ENCODE results near the gene XDH. TPM values are rescaled to one million over a fixed set of nuclear protein-coding genes. Genes with fewer than 3 reads are reported as not detected.
A peak's percentile ranks its signal among the peaks of the same experiment; 100 is the strongest.

Gene XDH
- polyA plus RNA-seq, 1 donor, result 138 TPM

DNA sequence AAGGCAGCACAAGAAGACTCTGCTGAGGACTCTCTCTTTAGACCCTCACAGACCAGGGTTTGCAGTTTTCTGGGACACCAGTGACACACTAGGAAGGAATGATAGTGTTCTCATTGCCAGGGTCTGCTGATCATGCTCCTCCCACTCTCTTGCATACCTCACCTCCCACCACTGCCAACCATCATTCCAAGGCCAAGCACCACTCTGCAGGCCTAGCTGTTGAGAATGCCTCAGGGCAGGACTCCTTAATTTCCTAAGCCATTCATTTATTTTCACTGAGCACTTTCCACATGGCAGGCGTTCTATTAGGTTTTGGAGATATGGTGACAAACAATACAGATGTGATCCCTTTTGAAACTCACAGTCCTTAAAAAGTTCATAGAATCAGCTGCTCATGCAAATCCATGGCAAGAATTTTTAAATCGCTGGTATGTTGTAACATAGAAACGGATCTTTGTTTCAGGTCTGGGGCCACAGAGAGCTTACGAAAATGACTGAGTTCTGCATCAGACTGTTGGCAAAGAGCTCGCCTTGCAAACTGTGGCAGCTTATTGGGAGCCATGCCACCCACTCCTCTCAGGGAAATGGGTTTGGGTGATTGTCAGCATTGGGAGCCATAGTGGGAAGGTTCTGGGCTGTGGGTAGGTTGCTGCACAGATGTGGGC is 78.5 kb downstream of the XDH start:
- no peaks in the 10 kb centered on the region for H3K9me3 ChIP-seq (ENCODE audit: control insufficient read depth, low read depth, low read length)
- H3K4me3 ChIP-seq (ENCODE audit: low read length), result no peak overlapping the region
- no peak overlapping the region for H3K27ac ChIP-seq (ENCODE audit: low read length)
- H3K36me3 ChIP-seq (ENCODE audit: control insufficient read depth, insufficient read depth, low read length), result peaks cover 43% of the 10 kb centered on the region
- H3K27me3 ChIP-seq (ENCODE audit: control insufficient read depth, insufficient read depth, low read length), result no peaks in the 10 kb centered on the region
- H3K4me1 ChIP-seq (ENCODE audit: control insufficient read depth, insufficient read depth, low read length), result peaks cover 6% of the 10 kb centered on the region
- no peak for DNase-seq
- 80% methylated on average over 1 of the region's 5 CpGs for WGBS (ENCODE audit: insufficient coverage, low lambda C conversion rate)

DNA sequence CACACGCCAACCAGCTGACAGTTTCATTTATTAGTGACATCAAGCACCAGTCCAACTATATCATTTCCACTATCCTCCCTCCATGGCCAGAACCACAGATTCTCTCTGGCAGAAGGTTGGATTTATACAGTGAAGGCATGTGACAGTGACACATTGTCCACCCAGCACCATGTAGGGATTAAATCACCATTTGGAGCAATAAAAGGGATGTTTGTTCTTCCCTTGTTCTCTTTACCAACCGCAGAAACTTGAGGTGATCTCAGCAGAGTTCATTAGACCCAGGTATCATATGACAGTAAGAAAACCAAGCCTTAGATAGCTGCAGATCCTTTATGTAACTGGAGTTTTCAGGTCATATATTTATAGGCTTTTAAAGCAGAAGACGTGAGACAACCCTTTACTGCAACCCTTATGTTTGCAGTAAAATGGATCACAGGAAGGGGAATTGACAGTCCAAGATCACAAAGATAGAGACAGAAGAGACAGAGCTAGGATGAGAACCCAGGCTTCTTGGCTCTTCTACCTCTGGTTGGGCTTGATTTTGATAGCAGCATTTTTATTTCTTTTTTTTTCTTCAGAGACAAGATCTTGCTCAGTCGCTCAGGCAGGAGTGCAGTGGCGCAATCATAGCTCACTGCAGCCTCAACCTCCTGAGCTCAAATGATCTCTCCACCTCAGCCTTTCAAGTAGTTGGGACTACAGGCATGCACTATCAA is 80.1 kb downstream of the XDH start:
- WGBS (ENCODE audit: insufficient coverage, low lambda C conversion rate), result no CpG with 5 or more reads among the region's 5 CpGs
- Histone ChIP-seq H3K27me3 (ENCODE audit: control insufficient read depth, insufficient read depth, low read length) (no peaks in the 10 kb centered on the region), H3K9me3 (ENCODE audit: control insufficient read depth, low read depth, low read length) (no peaks in the 10 kb centered on the region), H3K4me1 (ENCODE audit: control insufficient read depth, insufficient read depth, low read length) (peaks cover 8% of the 10 kb centered on the region), H3K27ac (ENCODE audit: low read length) (peak overlapping the region; percentile 65), H3K4me3 (ENCODE audit: low read length) (no peak overlapping the region), H3K36me3 (ENCODE audit: control insufficient read depth, insufficient read depth, low read length) (peaks cover 27% of the 10 kb centered on the region)
- DNase-seq, result peak; percentile 40 to 75

DNA sequence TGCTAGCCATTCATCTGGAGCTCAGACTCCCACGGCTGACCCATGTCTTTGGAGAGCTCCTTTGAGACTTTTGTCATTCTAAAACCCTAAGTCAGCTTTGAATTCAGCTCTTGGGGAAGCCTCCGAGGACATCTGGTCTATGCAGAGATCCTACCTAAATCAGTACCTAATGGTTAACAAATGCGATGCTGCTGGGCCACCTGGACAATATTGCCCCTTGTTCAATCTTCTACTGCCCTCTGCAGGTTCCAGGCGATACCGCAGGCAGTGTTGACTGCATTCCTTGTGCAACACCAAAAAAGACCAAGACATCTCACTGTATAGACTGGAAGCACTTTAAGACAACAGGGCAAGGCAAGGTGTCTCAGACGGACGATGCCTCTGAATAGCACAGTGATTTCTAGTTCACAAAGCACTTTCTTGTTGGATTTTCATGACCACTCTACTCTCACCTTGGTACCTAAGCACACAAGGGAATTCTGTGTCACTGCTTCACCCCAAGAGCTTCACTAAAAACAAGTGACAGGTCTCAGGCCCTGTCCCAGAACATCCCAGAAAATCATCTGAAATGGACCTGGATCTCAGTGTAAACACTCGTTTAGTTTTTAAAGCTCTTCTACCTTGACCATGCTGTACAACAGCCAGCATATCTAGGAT is 80.9 kb downstream of the XDH start:
- H3K9me3 ChIP-seq (ENCODE audit: control insufficient read depth, low read depth, low read length), result no peaks in the 10 kb centered on the region
- no peaks in the 10 kb centered on the region for H3K27me3 ChIP-seq (ENCODE audit: control insufficient read depth, insufficient read depth, low read length)
- H3K36me3 ChIP-seq (ENCODE audit: control insufficient read depth, insufficient read depth, low read length), result peaks cover 20% of the 10 kb centered on the region
- H3K4me3 ChIP-seq (ENCODE audit: low read length), result no peak overlapping the region
- peaks cover 12% of the 10 kb centered on the region for H3K4me1 ChIP-seq (ENCODE audit: control insufficient read depth, insufficient read depth, low read length)
- peak; percentile 67 to 68 for DNase-seq
- WGBS (ENCODE audit: insufficient coverage, low lambda C conversion rate), result no CpG with 5 or more reads among the region's 8 CpGs
- H3K27ac ChIP-seq (ENCODE audit: low read length), result peak overlapping the region; percentile 65

DNA sequence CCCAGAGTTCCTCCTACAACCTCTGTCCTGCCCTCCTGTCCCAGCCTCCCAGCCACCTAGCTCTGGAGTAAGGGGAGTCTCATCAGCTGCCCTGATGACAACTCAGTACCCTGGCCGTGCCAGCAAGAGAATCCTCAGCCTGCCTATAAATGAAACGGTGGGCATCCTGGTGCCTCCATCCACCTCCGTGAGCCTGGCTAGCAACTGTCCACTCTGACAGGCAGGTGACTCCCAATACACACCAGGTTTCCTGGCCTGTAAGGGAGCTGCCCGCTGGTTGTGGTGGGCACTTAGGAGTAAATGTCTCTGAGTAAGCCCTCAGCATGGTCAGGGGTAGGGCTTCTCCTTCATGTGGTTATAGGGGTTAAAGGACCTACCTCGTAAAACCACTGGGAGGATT is 81.5 kb downstream of the XDH start:
- no peaks in the 10 kb centered on the region for H3K9me3 ChIP-seq (ENCODE audit: control insufficient read depth, low read depth, low read length)
- H3K4me3 ChIP-seq (ENCODE audit: low read length), result no peak overlapping the region
- no CpG with 5 or more reads among the region's 5 CpGs for WGBS (ENCODE audit: insufficient coverage, low lambda C conversion rate)

DNA sequence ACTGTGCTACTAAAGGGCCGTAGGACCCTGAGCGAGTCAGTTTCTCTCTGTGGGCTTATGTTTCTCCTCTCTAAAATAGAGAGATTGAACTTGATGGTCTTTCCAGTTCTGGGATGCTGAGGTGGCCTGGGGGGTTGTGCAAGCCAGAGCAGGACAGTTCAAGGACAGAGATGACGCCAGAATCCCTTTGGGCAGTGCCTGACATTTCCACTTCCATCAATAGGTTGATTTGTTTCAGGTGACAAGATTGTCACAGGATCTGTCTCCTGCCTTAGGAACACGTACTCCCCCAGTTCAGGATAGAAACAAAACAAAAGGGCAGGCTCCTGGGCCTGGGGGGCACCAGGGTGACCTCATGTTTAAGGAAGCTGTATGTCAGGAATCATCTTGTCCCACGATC is 82.0 kb downstream of the XDH start:
- H3K9me3 ChIP-seq (ENCODE audit: control insufficient read depth, low read depth, low read length), result no peaks in the 10 kb centered on the region
- no CpG with 5 or more reads among the region's 5 CpGs for WGBS (ENCODE audit: insufficient coverage, low lambda C conversion rate)
- no peak for DNase-seq
- H3K4me1 ChIP-seq (ENCODE audit: control insufficient read depth, insufficient read depth, low read length), result peaks cover 12% of the 10 kb centered on the region
- no peak overlapping the region for H3K4me3 ChIP-seq (ENCODE audit: low read length)
- no peak overlapping the region for H3K27ac ChIP-seq (ENCODE audit: low read length)
- H3K36me3 ChIP-seq (ENCODE audit: control insufficient read depth, insufficient read depth, low read length), result peaks cover 17% of the 10 kb centered on the region
- H3K27me3 ChIP-seq (ENCODE audit: control insufficient read depth, insufficient read depth, low read length), result no peaks in the 10 kb centered on the region

More for the DNA sequence above, 81.5 kb downstream of the XDH start:
- no peaks in the 10 kb centered on the region for H3K27me3 ChIP-seq (ENCODE audit: control insufficient read depth, insufficient read depth, low read length)
- H3K27ac ChIP-seq (ENCODE audit: low read length), result no peak overlapping the region
- peaks cover 20% of the 10 kb centered on the region for H3K36me3 ChIP-seq (ENCODE audit: control insufficient read depth, insufficient read depth, low read length)
- DNase-seq, result no peak
- peaks cover 12% of the 10 kb centered on the region for H3K4me1 ChIP-seq (ENCODE audit: control insufficient read depth, insufficient read depth, low read length)

DNA sequence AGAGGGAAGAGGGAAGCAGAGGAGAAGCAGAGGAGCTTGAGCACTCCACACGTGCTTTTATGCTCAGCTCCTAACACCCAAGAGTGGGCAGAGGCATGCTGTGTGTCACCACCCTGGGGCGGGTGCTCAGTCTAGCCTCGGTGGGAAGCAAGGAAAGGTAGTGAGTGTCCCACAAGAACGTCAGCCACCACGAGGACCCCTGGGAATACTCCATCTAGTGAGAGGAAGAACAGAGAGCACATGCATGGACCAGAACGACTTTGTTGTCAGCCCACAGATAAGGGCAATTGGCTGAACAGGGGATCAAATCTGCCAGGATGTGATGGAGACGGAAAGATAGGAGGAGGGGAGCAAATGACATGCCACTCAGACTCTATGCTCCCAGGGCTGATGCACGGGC is 83.4 kb downstream of the XDH start:
- Histone ChIP-seq H3K27me3 (ENCODE audit: control insufficient read depth, insufficient read depth, low read length) (no peaks in the 10 kb centered on the region), H3K4me1 (ENCODE audit: control insufficient read depth, insufficient read depth, low read length) (peaks cover 12% of the 10 kb centered on the region), H3K4me3 (ENCODE audit: low read length) (no peak overlapping the region), H3K27ac (ENCODE audit: low read length) (no peak overlapping the region), H3K9me3 (ENCODE audit: control insufficient read depth, low read depth, low read length) (no peaks in the 10 kb centered on the region), H3K36me3 (ENCODE audit: control insufficient read depth, insufficient read depth, low read length) (peaks cover 7% of the 10 kb centered on the region)
- no CpG with 5 or more reads among the region's 8 CpGs for WGBS (ENCODE audit: insufficient coverage, low lambda C conversion rate)
- no peak for DNase-seq

DNA sequence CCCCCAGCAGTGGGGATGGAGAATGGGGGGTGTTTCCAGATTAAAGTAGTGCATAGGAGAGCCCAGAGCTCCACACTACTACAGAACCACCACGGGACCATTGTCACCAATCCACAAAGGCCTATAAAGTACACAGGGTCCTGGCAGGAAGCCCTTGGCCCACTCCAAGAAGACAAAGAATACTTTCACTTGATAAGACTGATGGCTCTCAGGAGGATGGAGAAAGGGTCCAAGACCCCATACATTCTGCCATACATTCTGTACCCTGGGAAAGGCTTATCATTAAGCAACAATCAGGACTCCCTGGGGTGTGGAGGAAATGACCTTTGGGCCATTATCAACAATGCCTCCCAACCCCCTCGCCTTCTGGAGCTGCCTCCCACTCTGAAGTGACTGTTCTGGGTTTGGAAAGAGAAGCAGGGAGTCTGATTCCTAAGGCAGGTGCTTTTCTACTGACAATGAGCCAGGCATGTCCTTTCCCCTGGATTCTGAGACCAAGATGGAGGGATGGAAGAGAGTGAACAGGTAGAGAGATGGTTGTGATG is 85.4 kb downstream of the XDH start:
- no peak overlapping the region for H3K27ac ChIP-seq (ENCODE audit: low read length)
- peaks cover 8% of the 10 kb centered on the region for H3K4me1 ChIP-seq (ENCODE audit: control insufficient read depth, insufficient read depth, low read length)
- H3K4me3 ChIP-seq (ENCODE audit: low read length), result no peak overlapping the region
- no peaks in the 10 kb centered on the region for H3K9me3 ChIP-seq (ENCODE audit: control insufficient read depth, low read depth, low read length)
- no peaks in the 10 kb centered on the region for H3K36me3 ChIP-seq (ENCODE audit: control insufficient read depth, insufficient read depth, low read length)
- H3K27me3 ChIP-seq (ENCODE audit: control insufficient read depth, insufficient read depth, low read length), result no peaks in the 10 kb centered on the region
- no CpG with 5 or more reads among the region's 2 CpGs for WGBS (ENCODE audit: insufficient coverage, low lambda C conversion rate)
- peak in 1 of 2 donors; percentile 44 for DNase-seq

DNA sequence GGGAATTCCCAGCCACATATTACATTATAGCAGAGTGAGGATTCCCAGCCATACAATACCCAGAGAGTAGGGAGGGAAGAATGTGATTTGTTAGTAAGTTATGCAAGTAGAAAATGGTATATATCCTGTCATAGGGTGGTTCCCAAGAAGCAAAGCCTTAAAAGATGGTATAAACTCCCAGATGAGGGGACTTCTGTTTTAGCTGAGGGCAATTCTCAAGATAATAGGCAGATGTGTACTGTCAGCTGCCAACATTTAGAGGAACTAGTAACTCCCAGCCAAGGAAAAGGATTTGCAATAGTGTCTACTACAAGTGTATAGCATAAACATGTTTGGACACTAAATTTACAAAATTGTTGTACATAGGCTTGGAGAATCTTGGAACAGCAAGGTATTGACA is 86.5 kb downstream of the XDH start:
- Histone ChIP-seq H3K27ac (ENCODE audit: low read length) (no peak overlapping the region), H3K4me1 (ENCODE audit: control insufficient read depth, insufficient read depth, low read length) (peaks cover 8% of the 10 kb centered on the region), H3K36me3 (ENCODE audit: control insufficient read depth, insufficient read depth, low read length) (no peaks in the 10 kb centered on the region), H3K9me3 (ENCODE audit: control insufficient read depth, low read depth, low read length) (no peaks in the 10 kb centered on the region), H3K4me3 (ENCODE audit: low read length) (no peak overlapping the region), H3K27me3 (ENCODE audit: control insufficient read depth, insufficient read depth, low read length) (no peaks in the 10 kb centered on the region)
- no peak for DNase-seq

DNA sequence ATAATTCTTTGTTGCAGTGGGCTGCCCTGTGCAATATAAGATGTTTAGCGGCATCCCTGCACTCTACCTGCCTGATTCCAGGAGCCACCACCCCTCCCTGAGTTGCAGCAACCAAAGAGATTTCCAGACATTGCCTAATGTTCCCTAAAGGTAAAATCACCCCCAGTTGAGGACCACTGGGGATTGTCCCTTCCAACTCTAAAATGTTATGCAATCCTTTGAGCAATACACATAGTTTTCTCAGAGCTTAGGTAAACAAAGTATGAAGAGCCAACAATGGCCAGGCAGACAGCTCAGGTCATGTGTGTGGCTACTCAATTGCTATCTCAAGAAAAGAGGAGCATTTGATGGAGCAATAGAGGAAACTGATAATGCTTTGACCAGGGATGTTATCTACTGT is 87.0 kb downstream of the XDH start:
- H3K36me3 ChIP-seq (ENCODE audit: control insufficient read depth, insufficient read depth, low read length), result no peaks in the 10 kb centered on the region
- peaks cover 8% of the 10 kb centered on the region for H3K4me1 ChIP-seq (ENCODE audit: control insufficient read depth, insufficient read depth, low read length)
- H3K27ac ChIP-seq (ENCODE audit: low read length), result no peak overlapping the region
- WGBS (ENCODE audit: insufficient coverage, low lambda C conversion rate), result no CpG with 5 or more reads among the region's 1 CpG
- DNase-seq, result no peak
- no peaks in the 10 kb centered on the region for H3K27me3 ChIP-seq (ENCODE audit: control insufficient read depth, insufficient read depth, low read length)
- no peaks in the 10 kb centered on the region for H3K9me3 ChIP-seq (ENCODE audit: control insufficient read depth, low read depth, low read length)
- H3K4me3 ChIP-seq (ENCODE audit: low read length), result no peak overlapping the region

DNA sequence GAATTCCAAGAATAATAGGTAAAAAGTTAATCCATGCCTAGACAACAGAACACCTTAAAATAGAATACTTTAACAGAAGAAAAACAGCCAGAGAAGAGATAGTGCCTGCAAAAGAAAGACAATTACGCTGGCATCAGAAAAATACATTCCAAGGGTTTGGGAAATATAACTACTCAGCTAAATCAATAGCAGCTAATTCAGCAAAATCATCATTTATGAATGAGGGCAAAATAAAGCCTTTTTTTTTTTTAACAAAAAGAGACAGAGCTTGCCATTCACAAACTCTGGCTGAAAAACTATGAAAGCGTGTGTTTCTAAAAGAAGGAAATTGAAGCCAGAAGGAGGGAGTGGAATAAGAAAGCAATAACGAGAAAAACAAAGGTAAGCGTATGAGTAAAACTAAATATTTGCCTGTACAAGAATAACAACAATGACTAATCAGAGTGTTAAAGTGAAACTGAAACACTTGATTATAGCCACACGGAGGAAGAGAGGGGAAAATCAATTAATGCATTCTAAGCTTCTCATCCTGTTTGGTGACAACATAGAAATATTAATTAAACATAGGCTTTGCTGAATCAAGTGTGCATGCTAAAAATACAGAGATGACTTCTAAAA is 90.4 kb downstream of the XDH start:
- no peaks in the 10 kb centered on the region for H3K27me3 ChIP-seq (ENCODE audit: control insufficient read depth, insufficient read depth, low read length)
- peaks cover 3% of the 10 kb centered on the region for H3K4me1 ChIP-seq (ENCODE audit: control insufficient read depth, insufficient read depth, low read length)
- H3K9me3 ChIP-seq (ENCODE audit: control insufficient read depth, low read depth, low read length), result no peaks in the 10 kb centered on the region
- WGBS (ENCODE audit: insufficient coverage, low lambda C conversion rate), result 31% methylated on average over 4 of the region's 5 CpGs
- DNase-seq, result peak in 1 of 2 donors; percentile 36
- no peaks in the 10 kb centered on the region for H3K36me3 ChIP-seq (ENCODE audit: control insufficient read depth, insufficient read depth, low read length)
- no peak overlapping the region for H3K4me3 ChIP-seq (ENCODE audit: low read length)
- no peak overlapping the region for H3K27ac ChIP-seq (ENCODE audit: low read length)

Data from large intestine (tissue), 3 donors.